Esophagus muscularis mucosa (tissue), 4 donors: ENCODE results near the gene KNTC1. TPM values are rescaled to one million over a fixed set of nuclear protein-coding genes. Genes with fewer than 3 reads are reported as not detected.

Experiments
- DNase-seq: peaks from one replicate; pipeline ENCODE4 v3.0.0-alpha.2; 2017; ENCODE audit errors: extremely low spot score
- H3K27ac ChIP-seq, 4 donors: fragments of 200-600 bp; sonication (generic); replicated peaks in 1 of 4; 1 replicate in 3 of 4; 2 replicates in 1 of 4; pipeline ENCODE4 v1.5.1; 2016 to 2019; ENCODE audit warnings: mild to moderate bottlenecking in 1 of 4
- H3K27me3 ChIP-seq, 4 donors: fragments of 200-600 bp; sonication (generic); one replicate each; pipeline versions ENCODE4 v1.5.1 to v1.6.0; 2016 to 2019
- H3K36me3 ChIP-seq, 4 donors: fragments of 200-600 bp; sonication (generic); one replicate each; pipeline ENCODE4 v1.5.1; 2016 to 2019
- H3K4me1 ChIP-seq, 4 donors: fragments of 200-600 bp; sonication (generic); one replicate each; pipeline ENCODE4 v1.5.1; 2016 to 2019
- H3K4me3 ChIP-seq, 4 donors: fragments of 200-600 bp; sonication (generic); 1 replicate in 2 of 4; 2 replicates in 2 of 4; pipeline ENCODE4 v1.5.1; 2016 to 2019; ENCODE audit warnings: mild to moderate bottlenecking in 4 of 4, moderate library complexity in 1 of 4
- H3K9me3 ChIP-seq, 4 donors: fragments of 200-600 bp; sonication (generic); 1 replicate in 3 of 4; 2 replicates in 1 of 4; pipeline ENCODE4 v1.5.1; 2016 to 2019
- CTCF ChIP-seq, 3 experiments: fragments of 200-600 bp in 2 of 3; fragments of 450-650 bp in 1 of 3; sonication (generic) in 2 of 3; IDR thresholded peaks; one replicate each; pipeline ENCODE4 v1.5.1; 2017 to 2019; ENCODE audit warnings: antibody characterized with exemption in 3 of 3, mild to moderate bottlenecking in 2 of 3, moderate library complexity in 1 of 3
- EP300 ChIP-seq: sonication (generic); formaldehyde crosslinking; IDR thresholded peaks from one replicate; pipeline ENCODE4 v1.6.1; 2017; ENCODE audit warnings: antibody characterized with exemption
- POLR2A ChIP-seq: fragments of 450-650 bp; IDR thresholded peaks from one replicate; pipeline ENCODE4 v1.6.1; 2017; ENCODE audit warnings: antibody characterized with exemption, moderate library complexity, mild to moderate bottlenecking, low read depth
- POLR2AphosphoS5 ChIP-seq, 2 donors: sonication (generic); formaldehyde crosslinking; IDR thresholded peaks; one replicate each; pipeline ENCODE4 v1.6.1; 2017; ENCODE audit warnings: antibody characterized with exemption in 2 of 2
- WGBS: methylation state at CpG from one replicate; pipeline ENCODE4 v1.1.5; 2018; 5-methylcytosine and 5-hydroxymethylcytosine counted together
- intact Hi-C: fragments of 100-400 bp; cut with DNase I; formaldehyde crosslinking; loops from one replicate; pipeline ENCODE4 v1.15.1; 2023
- total RNA-seq, 4 donors: library from RNA; depleted of rRNA; stranded (reverse); fragments of >200 nt; gene quantifications; one replicate each; pipeline versions ENCODE4 v1.1.0 to v1.2.1, GENCODE V29; 2016

KNTC1 gene
- total RNA-seq, 4 donors from 2014 or later: 4.3 to 11.2 (median 6.3) TPM

GRCh38 chr12:122501489-122501989 is 25.5 kb upstream of the KNTC1 start:
- WGBS: 80% methylated on average over 9 of the region's 9 CpGs
- no peak for DNase-seq

GRCh38 chr12:122503147-122503751 is 23.8 kb upstream of the KNTC1 start:
- WGBS: 79% methylated on average over 3 of the region's 3 CpGs
- peaks cover 49 to 55% (median 53%) of the 10 kb centered on the region in 4 donors for H3K36me3 ChIP-seq
- intact Hi-C loops: no loop called here
- H3K4me1 ChIP-seq: peaks cover 18 to 22% (median 20%) of the 10 kb centered on the region in 4 donors
- H3K27ac ChIP-seq: no peak overlapping the region
- TF ChIP-seq POLR2A (no peak), POLR2AphosphoS5 (IDR thresholded peaks at IDR 0.05) (peak in 1 of 2 donors; percentile 33)
- H3K9me3 ChIP-seq: no peaks in the 10 kb centered on the region
- H3K4me3 ChIP-seq: no peak overlapping the region
- H3K27me3 ChIP-seq: no peaks in the 10 kb centered on the region
- DNase-seq: no peak

More at GRCh38 chr12:122501489-122501989, 25.5 kb upstream of the KNTC1 start:
- H3K36me3 ChIP-seq: peaks cover 34 to 45% (median 39%) of the 10 kb centered on the region in 4 donors
- no peaks in the 10 kb centered on the region for H3K9me3 ChIP-seq
- H3K27ac ChIP-seq: peak overlapping the region; percentile 96 to 98 (median 98)
- peaks cover 20 to 39% (median 38%) of the 10 kb centered on the region in 4 donors for H3K4me1 ChIP-seq
- intact Hi-C loops: no loop called here
- H3K4me3 ChIP-seq: peak overlapping the region; percentile 78 to 86 (median 81)
- no peaks in the 10 kb centered on the region for H3K27me3 ChIP-seq
- TF ChIP-seq POLR2A: no peak
- no peak for TF ChIP-seq CTCF (IDR thresholded peaks at IDR 0.05)

GRCh38 chr12:122503783-122504590 is 23.1 kb upstream of the KNTC1 start:
- H3K36me3 ChIP-seq: peaks cover 56 to 62% (median 61%) of the 10 kb centered on the region in 4 donors
- intact Hi-C loops: no loop called here

GRCh38 chr12:122505419-122506051 is 21.5 kb upstream of the KNTC1 start:
- TF ChIP-seq EP300: no peak
- TF ChIP-seq POLR2AphosphoS5 (IDR thresholded peaks at IDR 0.05): no peak
- TF ChIP-seq CTCF (IDR thresholded peaks at IDR 0.05): no peak
- TF ChIP-seq POLR2A: no peak
- H3K36me3 ChIP-seq: peaks cover 72 to 78% (median 76%) of the 10 kb centered on the region in 4 donors
- no peak for DNase-seq
- no peaks in the 10 kb centered on the region for H3K9me3 ChIP-seq
- WGBS: 87% methylated on average over 11 of the region's 11 CpGs
- H3K4me3 ChIP-seq: no peak overlapping the region
- H3K27ac ChIP-seq: no peak overlapping the region
- intact Hi-C loops: no loop called here
- no peaks in the 10 kb centered on the region for H3K27me3 ChIP-seq
- peaks cover 4 to 7% (median 6%) of the 10 kb centered on the region in 4 donors for H3K4me1 ChIP-seq

More at GRCh38 chr12:122503783-122504590, 23.1 kb upstream of the KNTC1 start:
- Histone ChIP-seq H3K4me1 (peaks cover 11 to 14% (median 13%) of the 10 kb centered on the region in 4 donors), H3K4me3 (no peak overlapping the region), H3K27ac (no peak overlapping the region), H3K27me3 (no peaks in the 10 kb centered on the region), H3K9me3 (no peaks in the 10 kb centered on the region)
- no peak for DNase-seq
- 81% methylated on average over 6 of the region's 6 CpGs for WGBS
- TF ChIP-seq POLR2AphosphoS5 (IDR thresholded peaks at IDR 0.05) (no peak), CTCF (IDR thresholded peaks at IDR 0.05) (no peak), EP300 (no peak), POLR2A (no peak)
